ENCODE data around the gene RFX1.

DNA sequence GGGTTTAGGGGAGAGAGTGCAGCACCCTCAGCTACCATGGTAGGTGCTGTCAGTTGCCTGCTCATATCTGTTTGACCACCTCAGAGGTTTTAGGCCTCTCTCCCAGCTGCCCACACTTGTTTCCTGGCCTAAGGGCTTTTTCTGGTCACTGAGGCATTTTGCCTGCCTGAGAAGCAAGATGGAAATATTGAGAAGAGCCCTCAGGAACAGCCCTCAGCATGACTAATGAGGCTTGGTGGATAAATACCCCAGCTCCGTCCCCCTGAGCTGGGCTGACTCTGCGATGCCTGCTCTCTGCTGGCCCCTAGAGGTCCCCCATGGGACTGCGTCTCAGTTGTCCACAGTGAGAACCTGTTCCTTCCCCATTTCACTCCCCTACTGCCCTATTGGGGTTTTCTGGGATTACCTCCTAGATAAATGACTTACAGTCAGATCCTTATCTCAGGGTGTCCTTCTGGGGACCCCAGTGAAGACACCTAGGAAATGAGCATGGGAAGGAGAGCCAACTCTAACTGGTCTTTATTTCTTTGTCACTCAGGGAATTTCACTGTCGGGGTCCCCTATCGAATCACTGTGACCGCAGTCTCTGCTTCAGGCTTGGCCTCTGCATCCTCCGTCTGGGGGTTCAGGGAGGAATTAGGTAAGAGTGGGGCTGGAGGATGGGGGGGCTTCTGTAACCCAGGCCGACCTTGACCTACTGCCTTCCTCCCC, 42.5 kb upstream of the RFX1 start:
- TF ChIP-seq, protein P1, sequence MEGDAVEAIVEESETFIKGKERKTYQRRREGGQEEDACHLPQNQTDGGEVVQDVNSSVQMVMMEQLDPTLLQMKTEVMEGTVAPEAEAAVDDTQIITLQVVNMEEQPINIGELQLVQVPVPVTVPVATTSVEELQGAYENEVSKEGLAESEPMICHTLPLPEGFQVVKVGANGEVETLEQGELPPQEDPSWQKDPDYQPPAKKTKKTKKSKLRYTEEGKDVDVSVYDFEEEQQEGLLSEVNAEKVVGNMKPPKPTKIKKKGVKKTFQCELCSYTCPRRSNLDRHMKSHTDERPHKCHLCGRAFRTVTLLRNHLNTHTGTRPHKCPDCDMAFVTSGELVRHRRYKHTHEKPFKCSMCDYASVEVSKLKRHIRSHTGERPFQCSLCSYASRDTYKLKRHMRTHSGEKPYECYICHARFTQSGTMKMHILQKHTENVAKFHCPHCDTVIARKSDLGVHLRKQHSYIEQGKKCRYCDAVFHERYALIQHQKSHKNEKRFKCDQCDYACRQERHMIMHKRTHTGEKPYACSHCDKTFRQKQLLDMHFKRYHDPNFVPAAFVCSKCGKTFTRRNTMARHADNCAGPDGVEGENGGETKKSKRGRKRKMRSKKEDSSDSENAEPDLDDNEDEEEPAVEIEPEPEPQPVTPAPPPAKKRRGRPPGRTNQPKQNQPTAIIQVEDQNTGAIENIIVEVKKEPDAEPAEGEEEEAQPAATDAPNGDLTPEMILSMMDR (IDR thresholded peaks at IDR 0.05), result peak in 1 of 3 donors; percentile 18
- TF ChIP-seq POLR2A (IDR thresholded peaks at IDR 0.05), result no peak

All from lower leg skin (tissue), 3 donors.